SW 1271 (cell line): ENCODE data around the gene CNGA2.
A peak's percentile ranks its signal among the peaks of the same experiment; 100 is the strongest.

Source experiments
- DNase-seq, 2 experiments: peaks; one replicate each; lab custom pipeline; 2025; lab: John Stamatoyannopoulos, UW

The CNGA2 gene

DNA sequence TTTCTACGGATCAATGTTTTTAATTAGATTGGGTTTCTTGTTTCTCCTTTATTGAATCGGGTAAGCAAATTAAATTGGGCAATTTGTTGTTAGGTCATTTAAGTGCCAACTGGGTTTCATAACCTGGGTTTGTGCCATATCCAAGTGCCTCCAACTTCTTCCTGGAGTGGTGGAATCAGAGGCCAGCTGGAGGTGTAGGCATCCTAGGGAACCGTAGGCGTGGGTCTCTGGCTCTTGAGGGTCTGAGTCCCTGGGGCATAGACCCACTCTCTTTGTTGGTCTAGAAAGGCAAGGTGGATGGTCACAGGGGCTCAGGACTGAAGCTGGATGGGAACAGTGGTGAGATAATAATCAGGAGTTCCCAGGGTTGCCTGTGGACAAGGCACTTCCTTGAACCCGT, 18.3 kb downstream of the CNGA2 start:
- no peak for DNase-seq

DNA sequence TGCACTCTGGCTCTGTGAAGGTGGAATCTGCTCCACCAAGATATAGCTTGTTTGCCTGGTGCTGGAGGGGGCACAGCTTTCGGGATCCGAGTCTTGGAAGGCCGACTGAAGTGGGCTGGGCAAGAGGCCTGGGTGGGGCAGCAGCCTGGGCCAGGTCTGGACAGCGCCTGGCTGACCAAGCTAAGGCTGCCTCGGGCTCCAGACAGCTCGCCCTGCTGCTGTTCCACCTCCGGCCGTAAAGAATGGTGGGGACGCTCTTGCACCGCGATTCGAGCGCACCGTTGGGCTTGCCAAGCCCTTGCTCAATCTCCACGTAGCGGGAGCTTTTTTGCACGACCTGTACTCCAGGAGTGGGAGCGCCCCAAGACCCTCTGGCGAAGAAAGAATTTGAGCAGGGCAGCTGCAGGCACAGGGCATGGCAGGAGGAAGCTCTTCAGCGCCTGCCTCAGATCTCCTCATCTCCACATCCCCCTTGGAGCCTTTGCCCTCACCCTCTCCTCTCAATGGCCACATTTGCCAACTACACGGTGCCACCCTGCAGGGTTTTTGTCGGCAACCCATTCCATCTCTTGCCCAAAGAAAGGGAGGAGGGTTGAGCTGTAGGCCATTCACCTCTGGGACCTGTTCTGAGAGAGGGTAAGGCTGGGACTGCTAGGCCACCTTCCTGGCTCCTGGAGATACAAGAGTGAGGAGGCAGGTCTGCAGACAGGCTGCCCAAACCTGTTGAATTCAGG, 18.9 kb downstream of the CNGA2 start:
- peak in 1 of 2 experiments; percentile 26 for DNase-seq

DNA sequence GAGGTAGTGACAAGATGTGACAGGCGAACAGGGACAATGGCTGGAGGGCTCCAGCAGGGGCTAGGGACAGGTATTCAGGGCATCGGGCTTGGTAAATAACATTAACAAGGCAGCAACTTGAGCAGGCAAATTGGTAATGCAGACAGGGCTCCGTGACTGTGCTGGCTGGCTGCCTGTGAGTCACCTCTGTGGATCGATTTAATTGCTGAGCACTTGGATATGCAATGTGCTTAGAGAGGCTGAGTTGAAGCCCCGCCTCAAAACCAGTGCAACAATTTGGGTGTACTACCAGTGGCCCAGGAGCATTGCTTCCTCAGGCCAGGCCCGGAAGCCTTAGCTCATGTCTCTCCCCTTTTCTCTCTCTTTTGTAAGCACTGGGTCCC, 19.5 kb downstream of the CNGA2 start:
- DNase-seq, result no peak

DNA sequence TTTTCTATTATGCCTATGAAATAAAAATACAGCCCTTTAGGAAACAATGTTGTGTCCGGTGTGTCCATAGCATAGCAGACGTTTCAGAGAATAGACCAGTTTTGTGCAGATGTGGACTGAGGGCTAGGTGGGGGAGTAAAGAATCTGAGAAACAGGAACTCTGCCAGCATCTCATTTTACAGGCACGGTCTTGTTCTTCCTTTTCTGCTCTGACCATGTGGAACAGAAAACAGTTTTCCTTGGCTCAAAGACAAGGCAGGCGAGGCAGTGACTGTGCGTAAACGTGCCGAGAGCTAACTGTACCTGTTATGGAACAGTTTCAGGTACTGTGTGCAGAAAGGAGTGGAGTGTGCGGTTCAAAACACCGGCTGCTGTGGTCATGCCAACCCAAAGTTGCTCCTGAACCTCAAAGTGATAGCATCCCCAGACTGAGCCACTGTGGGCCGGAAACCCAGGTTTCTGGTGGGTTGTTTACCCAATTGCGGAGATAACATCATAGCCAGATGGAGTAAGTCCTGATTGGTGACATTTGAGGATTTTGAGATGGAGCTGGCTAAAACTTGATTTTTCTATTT, 20.2 kb downstream of the CNGA2 start:
- DNase-seq, result no peak

DNA sequence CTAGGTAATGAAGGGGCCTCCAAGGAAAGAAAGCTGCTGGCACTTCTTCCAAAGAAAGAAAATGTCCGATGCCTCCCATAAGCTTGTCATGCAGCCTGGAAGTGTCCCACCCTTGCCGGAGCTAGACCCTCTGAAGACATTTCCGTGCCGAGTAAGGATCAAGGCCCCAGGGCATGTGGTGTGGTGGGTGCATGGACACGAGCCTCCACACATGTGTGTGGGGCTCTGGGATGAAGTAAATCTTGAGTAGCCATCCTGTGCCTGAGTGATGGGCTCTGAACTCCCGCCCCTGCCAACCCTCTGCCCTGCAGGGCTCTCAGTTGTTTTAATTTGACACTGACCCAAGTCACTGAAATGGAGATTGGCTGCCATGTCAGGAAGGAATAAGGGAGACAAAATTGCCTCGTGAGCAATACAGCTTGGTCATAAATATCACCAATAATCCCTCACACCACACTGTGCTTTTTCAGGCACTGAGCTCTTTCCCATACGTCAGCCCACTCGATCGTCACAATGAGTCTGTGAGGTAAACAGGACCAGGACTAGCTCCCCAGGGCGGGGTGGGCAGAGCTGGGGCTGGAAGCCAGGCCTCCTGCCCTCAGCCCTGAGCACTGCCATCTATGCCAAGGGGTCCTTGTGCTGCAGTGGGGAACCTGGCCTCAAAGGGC, 24.6 kb downstream of the CNGA2 start:
- DNase-seq, result no peak

DNA sequence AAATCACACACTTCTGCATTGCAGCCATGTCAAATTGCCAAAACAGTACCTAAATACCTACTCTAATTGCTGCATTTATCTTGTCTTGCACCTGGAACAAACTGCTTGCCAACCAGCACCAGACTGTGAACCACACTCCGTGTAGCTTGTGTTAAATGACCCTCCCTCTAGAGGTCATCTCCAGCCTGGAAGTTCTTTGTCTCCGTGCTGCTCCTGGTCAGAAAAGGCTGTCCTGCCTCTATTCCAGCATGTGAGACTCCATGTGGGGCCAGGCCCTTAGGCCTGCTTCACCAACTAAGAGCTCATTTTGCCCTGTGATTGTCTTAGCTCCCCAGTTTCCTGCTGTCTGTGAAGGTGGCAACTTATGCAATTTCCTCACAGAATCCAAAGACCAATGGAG, 28.3 kb downstream of the CNGA2 start:
- DNase-seq, result no peak

DNA sequence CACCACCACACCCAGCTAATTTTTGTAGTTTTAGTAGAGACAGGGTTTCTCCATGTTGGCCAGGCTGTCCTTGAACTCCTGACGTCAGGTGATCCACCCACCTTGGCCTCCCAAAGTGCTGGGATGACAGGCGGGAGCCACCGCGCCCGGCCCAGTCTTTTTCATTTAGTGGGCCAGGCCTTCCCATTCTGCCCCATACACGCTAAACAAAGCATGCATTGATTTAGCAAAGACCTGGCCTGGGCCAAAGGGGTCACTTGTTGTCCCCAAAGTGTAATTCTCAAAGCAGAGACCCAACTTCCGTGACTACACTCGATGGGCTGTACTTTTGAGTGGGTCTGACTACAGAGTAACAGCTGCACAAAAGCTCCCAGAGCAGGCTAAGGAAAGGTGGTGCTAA, 29.2 kb downstream of the CNGA2 start:
- DNase-seq, result no peak

DNA sequence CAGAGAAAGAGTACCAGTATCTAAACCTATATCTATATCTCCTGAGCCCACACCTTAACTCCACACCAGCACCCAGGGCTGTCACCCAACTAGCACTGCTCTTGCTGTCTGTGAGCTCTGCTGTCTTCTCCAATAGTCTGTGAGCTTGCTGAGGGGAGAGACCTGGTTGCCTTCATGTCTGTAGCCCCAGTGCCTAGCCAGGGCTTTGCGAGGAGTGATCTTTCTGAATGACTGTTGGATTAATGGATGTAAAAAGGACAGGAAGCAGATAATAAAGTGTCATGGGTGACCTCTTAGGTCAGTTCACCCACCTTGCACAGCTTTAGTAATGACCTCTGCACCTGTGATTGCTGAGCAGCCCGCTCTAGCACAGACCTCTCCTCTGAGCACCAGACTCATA, 30.5 kb downstream of the CNGA2 start:
- DNase-seq, result no peak

DNA sequence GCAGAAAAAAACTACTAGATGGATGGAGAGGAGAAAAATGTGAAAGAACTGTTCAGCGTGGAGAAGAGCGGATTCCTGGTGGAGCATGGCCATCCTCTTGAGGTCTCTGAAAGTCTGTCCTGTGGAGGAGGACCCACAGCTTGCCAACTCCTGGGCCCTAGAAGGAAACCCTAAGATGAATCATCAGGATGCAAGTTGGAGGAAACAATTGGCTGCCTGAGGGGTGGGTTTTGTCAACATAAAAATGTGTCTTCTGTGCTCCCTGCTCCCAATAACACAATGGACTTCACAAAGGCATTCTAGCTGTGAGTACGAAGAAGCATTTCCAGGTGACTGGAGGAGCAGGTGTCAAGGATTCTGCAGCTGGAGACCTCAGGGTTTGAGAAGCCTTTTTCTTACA, 37.2 kb downstream of the CNGA2 start:
- no peak for DNase-seq

DNA sequence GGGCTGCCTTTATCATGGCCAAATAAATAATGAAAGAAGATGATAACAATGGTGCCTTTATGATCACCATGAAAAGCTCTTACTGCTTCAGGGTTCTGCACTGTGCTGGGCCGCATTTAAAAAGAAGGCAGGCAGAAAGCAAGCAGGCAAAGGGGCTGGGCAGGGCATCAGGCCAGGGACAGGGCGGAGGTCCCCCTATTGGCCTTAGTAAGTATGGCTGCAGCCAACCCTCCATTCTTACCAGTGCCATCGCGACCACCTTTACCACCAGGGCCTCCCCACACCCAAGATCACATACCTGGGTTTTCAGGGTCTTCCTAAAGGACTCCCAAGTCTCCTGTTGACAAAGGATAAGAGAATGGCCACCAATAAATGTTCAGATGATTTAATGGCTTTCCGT, 38.9 kb downstream of the CNGA2 start:
- no peak for DNase-seq

DNA sequence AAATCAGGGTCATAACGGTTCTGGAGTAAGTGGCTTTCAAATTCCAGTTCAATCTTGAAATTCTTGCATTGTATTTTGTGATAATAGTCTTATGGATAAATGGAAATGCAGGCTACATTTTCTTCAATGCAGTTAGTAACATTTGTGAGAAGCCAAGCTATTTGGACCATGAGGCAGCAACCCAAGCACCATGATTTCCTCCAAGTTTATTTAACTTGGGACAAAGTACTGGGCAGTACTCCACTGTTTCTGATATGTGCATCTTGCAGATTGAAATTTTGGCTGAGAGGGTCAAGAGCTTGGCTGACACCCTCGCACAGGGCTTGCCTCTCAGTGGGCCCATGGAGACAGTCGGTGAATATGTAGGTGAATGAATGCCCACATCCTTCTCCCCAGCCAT, 39.9 kb downstream of the CNGA2 start:
- no peak for DNase-seq

DNA sequence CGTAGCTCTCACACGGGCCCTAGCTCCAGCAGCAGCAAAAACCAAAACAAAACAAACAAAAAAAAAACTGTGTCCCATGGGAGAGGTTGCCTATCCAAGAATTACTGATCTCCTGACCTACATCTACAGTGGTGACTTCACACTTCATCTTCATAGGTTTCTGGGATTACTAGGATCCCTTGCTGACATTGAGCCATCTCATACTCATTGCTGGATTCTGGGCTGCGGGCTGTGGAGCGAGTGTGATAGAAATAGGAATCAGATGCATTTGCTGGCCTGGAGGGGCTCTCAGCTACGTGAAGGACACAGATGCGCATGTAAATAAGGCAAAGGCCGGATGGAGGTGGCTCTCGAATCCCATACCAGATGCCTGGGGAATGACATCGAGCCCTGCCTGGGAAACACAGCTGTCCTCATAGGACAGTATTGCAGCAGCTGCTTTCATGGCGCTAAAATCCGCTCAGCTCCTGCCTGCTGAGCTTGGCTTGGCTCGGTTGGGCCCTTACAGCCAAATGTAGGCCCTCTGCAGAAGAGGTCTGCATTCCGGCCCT, 41.7 kb downstream of the CNGA2 start:
- DNase-seq, result no peak

DNA sequence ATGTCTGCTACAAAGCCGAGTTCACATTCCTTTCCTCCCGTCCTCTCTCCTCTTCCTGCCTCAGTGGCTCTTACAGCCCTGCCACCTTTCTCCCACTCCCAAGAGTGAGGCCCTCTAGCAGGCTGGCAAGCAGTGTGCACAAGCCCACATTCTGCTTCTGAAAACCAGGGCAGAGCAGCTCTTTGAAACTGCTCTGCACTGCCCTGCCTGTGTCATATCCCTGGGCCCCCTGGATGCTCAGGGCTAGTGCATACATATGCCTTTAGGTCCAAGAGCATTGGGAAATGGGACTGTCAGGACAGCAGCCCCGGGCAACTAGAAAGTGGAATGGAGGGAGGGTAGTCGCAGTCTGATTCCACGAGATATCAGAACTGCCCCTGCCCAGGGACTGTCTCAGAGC, 42.4 kb downstream of the CNGA2 start:
- DNase-seq, result no peak

DNA sequence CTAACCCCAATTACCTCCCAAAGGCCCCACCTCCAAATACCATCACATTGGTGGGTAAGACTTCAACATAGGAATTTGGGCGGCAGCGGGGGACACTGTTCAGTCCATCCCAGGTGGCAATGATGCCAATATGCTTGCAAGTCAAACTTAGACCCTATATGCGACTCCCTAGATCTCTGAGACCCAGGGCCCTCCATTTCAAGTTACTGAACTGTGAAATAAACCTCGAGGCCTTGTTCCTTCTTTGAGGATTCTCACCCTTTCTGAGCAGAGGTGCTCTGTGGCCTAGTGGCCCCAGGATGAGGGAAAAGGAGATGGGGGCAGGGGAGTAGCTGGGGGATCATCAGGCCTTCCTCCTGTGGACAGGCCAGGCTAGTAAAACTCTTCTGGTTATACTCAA, 44.7 kb downstream of the CNGA2 start:
- no peak for DNase-seq

DNA sequence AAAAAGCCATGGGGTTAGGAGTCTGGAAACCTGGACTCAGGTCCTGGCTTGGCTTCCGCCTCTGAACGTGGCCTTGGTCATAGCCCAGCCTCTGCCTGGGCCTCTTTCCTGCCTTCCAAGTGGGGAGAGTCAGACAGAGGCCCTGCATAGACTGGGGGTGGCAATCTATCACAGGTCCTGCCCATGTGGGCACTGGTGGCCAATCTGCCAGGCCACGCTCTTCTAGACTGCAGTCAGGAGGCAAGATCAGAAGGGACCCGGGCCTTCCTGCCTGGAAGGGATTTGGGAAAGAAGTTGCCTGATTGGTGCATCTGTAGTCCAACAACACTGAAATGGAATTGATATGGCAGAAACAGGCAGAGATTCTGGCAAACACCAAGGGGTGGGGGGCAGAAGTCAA, 46.1 kb downstream of the CNGA2 start:
- no peak for DNase-seq

DNA sequence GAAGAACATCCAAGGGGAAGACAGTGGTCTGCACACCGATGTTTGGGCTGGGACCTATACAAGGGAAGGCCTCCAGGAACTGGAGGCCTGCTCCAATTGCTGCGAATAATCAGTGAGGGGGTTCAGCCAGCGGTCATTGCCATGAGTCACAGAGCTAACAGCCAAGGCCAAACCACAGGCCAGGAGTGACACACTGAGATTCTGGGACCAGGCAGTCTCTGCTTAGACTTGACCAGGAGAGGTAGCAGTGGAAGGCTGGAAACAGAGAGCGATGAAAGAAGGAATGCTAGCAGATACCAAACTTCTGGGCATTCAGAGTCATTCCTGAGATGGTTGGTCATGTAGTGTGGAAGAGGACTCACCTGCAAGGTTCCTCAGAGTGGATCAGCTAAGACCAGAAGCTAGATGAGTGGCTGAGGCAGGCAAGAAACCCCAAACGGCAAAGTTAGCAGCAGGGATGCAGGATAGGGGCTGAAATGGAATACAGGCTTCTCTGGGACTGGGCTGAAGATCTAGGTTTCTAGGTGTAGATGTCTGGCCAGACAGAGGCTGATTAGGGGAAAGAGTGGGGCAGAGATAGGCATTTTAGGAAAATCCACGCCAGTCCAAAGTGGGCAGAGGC, 54.7 kb downstream of the CNGA2 start:
- DNase-seq, result peak in 1 of 2 experiments; percentile 72

DNA sequence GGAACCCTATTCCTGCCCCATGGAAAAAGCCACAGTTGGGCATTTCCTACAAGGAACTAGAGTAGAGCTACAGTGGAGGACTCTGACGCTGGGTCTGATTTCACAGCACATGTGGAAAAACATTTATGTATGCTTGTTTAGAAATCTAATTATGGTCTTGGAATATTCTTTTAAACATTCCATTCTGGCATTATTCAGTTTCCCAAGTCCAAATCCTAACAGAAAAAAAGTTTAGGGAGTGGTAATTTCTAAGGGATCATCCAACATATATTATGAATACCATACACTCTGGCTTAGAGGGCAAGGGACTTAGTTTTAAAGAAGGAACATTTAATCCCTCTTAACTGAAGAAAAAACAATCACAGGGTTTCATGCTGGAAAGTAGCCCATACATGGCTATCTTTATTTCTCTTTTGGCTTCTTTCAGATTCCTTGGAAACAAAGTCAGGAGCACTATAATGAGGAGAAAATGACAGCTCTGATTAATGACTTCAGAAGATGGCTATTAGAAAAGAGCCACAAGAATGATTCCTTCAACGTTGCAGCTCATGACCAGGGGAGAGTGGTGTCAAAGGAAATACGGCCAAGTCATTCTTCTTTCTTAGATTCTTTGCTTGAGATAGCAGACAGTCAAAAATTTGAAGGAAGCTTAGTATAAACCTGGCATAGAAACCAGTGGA, 56.1 kb downstream of the CNGA2 start:
- DNase-seq, result no peak

DNA sequence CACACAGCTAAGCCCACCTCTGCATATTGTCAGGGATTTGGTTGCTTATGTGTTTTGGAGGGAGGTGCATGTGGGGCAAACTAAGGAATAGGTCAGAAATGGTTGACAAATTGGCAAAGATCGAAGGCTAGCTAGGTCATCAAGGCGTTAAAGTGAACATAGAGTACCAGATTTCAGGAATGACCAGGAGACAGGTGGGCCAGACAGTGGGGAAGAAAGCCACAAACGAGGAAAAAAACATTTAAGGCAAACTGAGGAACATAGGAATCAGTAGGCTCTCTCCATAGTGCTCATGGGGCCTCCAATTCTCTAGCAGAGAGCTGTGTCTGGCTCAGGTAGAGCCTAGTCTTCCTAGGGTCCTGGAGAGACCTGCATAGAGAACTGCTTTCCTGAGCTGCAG, 57.4 kb downstream of the CNGA2 start:
- DNase-seq, result no peak

DNA sequence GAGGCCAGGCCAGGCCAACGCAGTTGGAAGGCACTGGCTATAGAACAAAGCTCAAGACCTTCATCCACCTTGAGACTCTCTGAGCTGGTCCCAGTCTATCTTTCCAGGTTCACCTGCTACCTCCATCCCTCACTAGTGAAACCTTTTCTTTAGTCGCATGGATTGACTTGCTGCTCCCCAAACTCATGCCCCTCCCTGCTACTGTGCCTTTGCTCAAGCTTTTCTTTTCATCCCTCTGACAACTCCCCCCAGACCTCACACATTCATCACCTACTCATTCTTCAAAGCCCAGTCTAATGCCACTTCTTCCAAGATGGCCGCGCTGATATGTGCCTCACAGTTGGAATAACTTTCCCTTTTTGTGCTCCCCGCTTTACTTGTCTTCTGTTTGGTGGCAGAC, 58.0 kb downstream of the CNGA2 start:
- no peak for DNase-seq

DNA sequence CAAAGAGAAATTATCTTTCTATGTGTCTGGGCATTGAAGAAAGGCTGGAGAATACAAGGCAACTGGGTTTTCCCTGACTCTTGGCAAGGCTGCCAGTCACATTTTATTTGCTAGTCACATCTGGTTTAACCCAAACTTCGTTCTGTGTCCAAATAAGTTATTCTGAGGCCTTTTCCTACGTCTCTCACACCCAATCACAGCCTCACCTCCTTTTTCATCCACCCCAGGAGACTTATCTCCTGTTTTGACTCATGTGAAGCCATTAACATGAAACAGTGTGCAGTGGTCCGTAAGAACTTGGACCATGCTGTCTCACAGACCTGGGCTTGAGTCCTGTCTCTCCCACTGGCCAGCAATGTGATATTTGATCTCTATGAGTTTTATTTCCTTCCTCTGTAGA, 59.3 kb downstream of the CNGA2 start:
- no peak for DNase-seq
